ENCODE data around the gene PKMYT1.

The PKMYT1 gene

DNA sequence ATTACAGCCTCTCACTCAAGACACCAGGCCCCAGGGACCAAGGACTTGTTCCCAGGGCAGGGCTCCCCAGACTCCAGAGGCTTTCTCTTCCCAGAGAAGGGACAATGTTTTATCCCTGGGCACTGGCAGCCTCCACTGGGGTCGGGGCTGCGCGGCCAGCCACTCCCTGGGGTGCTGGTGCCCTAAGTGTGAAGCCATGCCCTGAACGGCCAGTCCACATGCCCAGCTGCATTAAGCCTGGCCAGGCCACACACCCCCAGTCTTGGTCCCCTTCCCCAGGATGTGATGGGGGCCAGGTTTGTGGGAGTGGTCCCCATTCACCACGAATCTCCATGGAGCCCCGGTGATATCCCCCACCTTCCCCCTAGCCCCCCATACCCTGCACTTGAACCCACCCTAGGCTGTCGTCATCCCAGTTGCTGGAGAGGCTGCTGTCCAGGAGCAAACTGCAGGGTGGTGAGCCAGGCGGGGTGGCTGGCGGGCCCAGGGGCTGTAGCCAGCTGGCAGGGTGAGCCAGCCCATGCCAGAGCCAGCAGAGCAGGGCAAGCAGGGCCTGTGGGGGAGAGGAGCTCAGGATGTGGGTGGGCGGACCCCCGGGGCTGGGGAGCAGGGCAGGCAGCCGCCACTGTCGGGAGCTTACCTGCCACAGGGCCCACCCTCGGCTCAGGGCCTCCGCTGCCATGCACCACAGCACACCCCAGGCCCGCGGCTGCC lies 6.5 kb downstream of the PKMYT1 start:
- DNase-seq (ENCODE audit: low read depth), result no peak

DNA sequence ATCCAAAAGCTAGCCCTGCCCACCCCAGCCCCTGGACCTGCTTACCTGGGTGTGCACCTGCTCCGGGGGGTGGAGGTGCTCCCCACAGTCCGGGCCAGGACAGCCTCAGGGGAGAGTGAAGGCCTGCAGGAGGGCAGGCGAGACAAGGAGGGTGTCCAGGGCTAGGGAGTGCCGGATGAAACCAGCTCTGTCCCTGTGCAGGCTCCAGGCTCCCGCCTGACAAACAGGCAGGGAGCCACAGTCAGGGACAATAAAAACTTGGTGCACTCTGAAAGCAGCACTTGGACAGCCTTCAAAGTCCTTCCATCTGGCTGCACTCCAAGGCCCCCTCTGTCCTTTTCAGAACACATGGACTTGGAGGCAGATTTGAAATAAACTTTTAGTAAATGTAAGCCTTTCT lies 7.2 kb downstream of the PKMYT1 start:
- no peak for DNase-seq (ENCODE audit: low read depth)

DNA sequence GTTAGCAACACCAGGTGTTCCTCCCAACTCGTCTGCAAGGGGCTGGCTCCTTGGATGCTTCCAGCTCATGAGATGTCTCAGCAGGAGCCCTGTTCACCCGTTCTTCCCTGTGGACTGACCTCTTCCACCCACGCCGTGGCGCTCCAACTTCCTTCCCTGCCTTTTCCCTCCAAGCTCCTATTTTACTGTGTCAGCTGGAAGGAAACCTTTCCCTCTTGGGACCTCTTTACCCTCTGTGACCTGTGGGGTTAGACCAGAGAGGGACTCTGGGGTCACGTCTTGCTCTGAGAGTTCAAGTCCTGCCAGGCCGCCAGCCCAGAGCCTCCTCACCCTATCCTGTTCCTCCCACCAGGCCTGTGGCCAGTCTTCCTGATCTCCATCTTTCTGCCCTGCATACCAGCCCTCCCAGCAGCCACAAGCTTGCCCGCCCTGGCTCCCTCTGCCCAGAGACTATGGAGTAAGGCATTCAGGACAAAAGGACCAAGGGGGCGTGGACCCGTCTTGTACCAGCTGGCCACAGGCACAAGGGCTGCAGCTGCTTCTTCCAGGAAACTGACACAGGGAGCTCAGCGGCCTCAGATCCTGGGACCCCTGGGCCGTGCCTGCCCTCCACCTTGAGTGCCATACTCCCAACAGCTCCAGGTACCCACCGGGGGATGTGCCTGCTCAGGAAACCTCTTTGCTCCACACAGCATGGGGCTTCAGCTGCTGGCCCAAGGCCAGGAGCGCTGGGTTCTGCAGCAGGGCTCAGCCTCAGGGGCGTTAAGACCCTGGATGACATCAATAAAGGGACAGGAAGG lies 8.1 kb downstream of the PKMYT1 start:
- DNase-seq (ENCODE audit: low read depth), result no peak

DNA sequence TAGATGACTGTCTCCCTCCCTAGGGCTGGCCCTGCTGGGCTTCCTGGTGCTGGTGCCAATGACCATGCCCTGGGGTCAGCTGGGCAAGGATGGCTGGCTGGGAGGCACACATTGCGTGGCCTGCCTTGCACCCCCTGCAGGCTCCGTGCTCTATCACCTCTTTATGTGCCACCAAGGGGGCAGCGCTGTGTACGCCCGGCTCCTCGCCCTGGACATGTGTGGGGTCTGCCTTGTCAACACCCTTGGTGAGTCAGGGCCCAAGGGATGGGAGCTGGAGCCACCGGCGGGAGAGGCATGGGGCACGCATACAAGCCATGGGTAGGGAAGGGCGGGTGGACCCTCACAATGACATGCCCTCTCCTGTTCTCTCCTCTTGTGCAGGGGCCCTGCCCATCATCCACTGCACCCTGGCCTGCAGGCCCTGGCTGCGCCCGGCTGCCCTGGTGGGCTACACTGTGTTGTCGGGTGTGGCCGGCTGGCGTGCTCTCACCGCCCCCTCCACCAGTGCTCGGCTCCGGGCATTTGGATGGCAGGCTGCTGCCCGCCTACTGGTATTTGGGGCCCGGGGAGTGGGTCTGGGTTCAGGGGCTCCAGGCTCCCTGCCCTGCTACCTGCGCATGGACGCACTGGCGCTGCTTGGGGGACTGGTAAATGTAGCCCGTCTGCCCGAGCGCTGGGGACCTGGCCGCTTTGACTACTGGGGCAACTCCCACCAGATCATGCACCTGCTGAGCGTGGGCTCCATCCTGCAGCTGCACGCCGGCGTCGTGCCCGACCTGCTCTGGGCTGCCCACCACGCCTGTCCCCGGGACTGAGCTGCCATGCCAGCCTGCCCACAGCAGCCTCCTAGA lies 8.9 kb downstream of the PKMYT1 start:
- no peak for DNase-seq (ENCODE audit: low read depth)

DNA sequence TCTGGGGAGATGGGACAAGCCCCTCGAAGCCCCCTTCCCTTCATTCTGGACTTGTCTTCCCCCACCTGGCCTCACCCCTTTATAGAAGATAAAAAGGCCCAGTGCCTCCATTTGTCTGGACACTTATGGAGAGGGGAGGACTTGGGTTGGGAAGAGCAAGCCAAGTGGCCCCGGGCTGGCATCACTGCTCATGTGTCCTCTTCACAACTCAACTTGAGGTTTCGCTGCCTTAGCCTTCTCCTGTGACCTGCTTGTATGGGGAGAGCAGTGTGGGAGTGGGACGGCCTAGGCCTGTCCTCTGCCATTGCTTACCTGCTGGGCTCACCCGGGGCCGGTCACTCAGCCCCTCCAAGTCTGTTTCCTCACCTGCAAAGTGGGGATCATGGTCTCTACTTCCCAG lies 9.7 kb downstream of the PKMYT1 start:
- DNase-seq (ENCODE audit: low read depth), result no peak

DNA sequence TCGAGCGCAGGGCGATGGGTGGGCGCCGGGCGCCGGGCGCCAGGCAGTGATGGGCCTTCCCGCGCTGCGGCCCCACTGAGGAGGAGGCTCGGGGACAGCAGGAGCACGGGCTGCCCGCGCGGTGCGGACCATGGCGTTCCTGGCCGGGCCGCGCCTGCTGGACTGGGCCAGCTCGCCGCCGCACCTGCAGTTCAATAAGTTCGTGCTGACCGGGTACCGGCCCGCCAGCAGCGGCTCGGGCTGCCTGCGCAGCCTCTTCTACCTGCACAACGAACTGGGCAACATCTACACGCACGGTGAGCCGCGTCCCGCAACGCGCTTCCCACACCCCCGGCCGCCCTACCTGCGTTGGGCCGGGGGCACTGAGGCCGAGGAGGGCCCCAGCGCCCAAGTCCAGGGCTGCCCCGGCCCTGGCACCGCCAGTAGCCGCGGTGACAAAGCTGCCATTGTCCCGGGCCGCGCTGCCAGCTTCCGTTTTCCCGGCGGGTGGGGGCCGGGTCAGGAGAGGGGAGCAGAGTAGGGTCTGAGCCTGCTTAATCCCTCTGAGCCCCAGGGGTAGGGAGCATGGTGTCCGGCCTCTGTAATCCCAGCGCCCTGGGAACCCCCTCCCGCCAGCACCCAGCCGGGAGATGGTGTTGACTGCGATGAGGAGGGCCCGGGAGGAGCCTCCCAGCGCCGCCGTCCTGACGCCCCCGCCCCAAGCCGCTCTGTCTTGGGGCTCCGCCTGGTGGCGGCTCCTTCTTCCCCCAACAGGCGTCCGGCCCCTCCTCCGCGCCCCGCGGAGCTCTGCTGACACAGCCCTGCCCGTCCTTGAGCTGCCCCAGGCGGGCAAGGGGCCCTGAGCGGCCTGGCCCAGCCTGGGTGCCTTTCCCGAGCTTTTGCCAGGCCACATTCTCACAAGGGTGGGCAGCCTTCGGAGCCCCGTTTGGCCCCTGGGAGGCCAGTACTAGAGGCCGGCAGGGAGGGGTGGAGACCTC lies 10.4 kb downstream of the PKMYT1 start:
- DNase-seq (ENCODE audit: low read depth), result peak; percentile 24

DNA sequence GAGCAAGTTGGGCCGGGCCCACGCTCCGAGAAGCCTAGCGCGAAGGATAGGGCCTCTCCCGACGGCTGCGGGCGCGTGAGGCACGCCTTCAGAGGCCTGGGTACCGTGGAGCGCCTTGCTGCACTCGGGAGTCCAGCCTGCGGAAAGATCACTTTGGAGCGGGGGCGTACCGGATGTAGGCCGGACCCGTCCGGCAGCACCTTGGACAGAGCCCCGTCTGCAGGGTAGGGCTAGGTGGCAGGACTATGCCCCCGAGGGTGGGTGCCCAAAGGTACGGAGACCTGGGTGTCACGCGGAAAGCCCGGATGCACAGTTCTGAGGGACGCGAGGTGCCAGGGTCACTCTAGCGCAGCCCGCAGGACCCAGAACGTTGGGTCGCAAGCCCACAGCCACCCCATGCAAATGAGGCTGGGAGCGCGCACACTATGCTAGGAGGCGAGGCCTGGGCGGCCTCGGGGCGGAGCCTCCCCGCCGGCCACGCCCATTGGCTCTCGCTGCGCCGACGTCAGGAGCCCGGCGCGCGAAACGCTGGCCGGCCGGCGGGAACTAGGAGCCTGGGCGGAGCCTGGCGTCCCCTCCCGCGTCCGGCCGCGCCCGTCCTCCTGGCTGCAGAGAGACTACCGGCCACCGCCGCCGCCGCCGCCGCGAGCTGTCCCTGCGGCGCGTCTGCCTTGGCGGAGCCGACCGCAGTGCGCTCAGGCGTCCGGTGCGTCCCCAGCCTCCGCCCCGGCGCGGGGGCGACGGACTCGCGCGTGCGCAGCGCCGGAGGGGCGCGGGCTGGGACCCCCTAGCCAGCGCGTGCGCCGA lies 11.3 kb downstream of the PKMYT1 start, which contains the start of gene PAQR4:
TSS of gene PAQR4 (plus strand) at position 611 of the 807 bp plus-strand sequence. CDS start 327 bp downstream, outside the sequence.
- peak; percentile 39 for DNase-seq (ENCODE audit: low read depth)

DNA sequence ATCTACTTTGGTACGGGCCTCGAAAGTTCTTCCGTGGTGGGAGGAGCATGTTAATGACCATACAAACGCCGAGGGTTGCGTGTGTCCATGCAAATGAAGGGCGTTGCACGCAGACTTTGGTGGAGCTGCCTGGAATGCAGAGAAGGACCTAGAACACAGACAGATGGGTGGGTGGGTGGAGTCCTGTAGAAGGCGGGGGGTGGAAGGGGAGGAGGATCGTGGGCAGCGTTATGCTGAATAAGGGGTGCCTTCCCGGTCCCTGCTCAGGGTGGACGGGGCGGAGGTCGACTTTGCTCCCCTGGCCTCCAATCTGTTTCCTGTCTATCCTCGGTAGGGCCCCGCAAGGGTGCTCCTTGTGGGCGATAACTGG lies 11.9 kb downstream of the PKMYT1 start:
- no peak for DNase-seq (ENCODE audit: low read depth)

DNA sequence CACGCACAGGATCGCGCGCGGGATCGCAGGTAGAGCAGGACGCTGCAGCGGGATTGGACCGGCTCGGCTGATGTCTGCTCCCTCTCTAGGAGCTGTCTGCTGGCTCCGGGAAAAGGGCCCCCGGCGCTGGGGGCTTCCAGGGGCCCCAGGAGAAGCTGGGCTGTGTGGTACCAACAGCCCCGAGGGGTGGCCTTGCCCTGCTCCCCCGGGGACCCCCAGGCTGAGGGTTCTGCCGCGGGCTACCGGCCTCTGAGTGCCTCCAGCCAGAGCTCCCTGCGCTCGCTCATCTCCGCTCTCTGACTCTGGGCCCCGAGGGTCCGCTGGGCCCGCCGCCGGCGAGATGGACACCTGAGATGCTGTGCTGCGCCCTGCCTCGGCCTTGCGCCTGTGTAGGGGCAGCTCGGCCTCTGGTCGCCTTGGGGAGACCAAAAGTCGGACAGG lies 12.5 kb downstream of the PKMYT1 start:
- DNase-seq (ENCODE audit: low read depth), result no peak

DNA sequence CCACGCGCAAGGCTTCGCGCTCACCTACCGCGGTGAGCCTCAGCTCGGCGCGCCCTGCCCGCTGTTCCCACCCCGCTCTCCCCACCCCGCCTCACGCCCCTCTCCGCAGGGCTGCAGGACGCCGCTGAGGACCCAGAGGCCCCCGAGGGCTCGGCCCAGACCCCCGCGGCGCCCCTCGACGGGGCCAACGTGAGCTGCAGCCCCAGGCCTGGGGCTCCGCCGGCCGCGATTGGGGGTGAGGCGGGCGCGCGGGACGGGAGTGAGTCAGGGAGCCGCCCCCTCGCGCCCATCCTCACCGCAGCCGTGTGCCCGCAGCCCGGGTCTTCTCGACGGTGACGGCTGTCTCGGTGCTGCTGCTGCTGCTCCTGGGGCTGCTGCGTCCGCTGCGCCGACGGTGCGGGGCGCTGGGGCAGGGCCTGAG lies 13.0 kb downstream of the PKMYT1 start:
- no peak for DNase-seq (ENCODE audit: low read depth)

DNA sequence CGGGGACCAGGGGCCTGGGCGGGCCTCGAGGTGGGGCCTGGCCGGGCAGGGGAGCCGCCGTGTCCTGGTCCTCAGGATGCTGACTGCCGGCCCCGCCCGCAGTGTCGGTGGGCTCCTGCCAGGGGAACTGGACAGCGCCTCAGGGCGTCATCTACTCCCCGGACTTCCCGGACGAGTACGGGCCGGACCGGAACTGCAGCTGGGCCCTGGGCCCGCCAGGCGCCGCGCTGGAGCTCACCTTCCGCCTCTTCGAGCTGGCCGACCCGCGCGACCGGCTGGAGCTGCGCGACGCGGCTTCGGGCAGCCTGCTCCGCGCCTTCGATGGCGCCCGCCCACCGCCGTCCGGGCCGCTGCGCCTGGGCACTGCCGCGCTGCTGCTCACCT lies 13.4 kb downstream of the PKMYT1 start:
- no peak for DNase-seq (ENCODE audit: low read depth)

DNA sequence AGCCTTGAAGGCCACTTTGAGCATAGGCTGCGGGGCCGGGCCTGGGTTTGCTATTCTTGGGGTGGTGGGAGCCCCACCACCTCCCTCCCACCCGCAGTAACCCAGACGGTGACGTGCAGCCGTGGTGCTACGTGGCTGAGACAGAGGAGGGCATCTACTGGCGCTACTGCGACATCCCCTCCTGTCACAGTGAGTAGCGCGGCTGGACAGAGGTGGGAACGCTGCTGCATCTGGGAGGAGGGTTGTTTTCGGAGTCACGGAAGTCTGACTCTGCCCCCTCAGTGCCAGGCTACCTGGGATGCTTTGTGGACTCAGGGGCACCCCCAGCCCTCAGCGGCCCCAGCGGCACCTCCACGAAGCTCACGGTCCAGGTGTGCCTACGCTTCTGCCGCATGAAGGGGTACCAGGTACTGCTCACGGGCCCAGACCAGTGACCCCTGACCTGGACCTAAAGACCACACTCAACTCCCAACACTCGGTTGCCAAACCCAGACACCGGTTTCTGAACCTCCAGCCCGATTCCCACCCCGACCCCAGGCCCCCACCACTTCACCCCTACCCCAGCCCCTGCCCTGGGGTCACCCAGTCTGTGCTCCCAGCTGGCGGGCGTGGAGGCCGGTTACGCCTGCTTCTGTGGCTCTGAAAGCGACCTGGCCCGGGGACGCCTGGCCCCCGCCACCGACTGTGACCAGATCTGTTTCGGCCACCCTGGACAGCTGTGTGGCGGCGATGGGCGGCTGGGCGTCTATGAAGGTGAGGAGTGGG lies 14.0 kb downstream of the PKMYT1 start:
- no peak for DNase-seq (ENCODE audit: low read depth)

DNA sequence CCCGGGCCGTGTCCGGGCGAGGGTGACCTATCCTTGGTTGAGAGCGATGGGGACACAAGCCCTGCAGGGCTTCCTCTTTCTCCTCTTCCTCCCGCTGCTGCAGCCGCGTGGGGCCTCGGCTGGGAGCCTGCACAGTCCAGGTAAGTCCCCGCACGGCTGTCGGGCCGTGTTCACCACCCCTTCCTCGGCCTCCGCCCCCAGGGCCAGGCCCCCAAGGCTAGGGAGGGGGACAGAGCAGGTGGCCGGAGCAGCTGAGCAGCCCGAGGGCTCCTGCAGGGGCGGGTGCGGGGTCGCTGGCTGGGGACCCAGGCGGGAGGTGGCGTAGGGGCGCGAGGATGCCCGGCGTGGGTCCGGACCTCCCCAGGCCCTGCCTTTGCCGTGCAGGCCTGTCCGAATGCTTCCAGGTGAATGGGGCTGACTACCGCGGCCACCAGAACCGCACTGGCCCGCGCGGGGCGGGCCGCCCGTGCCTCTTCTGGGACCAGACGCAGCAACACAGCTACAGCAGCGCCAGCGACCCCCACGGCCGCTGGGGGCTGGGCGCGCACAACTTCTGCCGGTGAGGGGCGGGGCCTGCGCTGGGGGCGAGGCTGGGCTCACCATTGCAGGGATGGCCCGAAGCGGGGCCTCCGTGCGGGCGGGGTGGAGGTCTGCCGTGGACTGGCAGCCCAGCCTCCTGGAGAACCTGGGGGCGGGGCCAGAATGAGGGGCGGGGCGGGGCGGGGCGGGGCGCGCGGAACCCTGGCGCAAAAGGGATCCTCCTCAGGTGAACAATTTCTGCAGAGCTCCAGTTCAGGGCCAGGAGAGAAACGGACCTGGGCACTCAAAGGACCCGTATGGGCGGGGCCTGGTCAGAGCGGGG lies 15.5 kb downstream of the PKMYT1 start:
- DNase-seq (ENCODE audit: low read depth), result no peak

DNA sequence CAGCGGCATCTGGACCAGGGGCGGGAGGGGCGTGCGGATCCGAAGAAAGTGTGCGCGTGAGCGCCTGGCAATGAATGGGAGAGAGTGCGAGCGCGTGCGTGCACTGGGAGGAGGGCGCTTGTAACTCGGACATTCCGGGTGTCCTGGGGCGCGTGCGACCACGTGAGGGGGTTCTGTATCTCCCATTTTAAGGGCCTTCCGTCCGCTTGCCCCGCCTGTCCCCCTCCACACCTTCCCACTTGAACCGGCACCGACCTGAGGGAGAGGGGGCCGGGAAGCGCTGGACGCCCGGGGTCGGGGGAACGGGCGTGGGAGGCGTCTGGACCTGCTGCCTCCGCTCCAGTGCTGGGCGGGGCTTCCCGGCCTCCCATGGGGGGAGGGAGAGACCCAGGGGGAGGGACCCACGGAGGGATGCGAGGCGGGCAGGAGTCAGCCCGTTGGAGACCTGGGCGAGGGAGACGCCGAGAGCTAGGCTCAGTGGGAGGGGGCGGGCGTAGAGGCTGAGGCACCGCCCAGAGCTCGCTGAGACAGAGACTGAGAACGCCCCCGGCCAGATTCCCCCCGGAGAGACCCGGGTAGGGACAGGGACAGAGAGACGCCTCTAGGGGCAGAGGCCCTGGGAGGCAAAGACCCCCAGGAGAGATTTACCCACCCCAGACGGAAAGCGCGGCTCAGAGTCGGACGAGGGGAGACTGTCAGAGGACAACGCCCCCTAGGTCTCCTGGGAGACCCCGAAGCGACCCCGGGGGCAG lies 16.3 kb downstream of the PKMYT1 start, which contains the start of gene KREMEN2:
TSS of gene KREMEN2 (plus strand) at position 553 of the 752 bp plus-strand sequence. CDS start 246 bp downstream, outside the sequence.
- no peak for DNase-seq (ENCODE audit: low read depth)

DNA sequence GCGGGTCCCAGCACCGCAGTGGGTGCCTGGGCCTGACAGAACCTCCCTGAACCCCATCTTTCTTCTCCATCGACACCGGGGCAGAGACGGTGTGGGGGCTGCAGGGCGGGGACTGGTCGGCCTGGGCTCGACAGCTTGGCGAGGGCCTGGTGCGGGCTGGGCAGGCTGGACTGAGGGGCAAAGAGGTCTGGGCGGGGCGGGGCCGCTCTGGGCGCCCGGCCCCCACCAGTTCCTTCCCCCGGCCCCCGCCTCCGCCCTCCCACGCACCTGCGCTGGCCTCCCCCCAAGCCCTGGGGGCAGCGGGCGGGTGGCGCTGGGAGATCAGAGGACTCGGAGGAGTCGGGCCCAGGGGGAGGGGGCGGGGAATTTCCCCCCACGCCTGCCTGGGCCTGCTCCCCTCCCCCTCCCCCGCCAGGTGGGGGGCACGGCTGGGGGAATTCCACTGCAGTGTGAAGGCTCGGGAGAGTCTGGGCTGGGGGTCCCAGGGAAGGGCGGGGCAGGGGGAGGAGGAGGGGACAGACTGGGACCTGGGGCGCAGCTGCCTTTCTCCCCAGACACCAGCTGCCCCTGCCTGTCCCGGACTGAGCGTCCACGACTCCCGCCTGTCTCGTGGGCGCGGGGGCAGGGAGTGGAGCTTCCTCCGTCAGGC lies 17.0 kb downstream of the PKMYT1 start:
- no peak for DNase-seq (ENCODE audit: low read depth)

DNA sequence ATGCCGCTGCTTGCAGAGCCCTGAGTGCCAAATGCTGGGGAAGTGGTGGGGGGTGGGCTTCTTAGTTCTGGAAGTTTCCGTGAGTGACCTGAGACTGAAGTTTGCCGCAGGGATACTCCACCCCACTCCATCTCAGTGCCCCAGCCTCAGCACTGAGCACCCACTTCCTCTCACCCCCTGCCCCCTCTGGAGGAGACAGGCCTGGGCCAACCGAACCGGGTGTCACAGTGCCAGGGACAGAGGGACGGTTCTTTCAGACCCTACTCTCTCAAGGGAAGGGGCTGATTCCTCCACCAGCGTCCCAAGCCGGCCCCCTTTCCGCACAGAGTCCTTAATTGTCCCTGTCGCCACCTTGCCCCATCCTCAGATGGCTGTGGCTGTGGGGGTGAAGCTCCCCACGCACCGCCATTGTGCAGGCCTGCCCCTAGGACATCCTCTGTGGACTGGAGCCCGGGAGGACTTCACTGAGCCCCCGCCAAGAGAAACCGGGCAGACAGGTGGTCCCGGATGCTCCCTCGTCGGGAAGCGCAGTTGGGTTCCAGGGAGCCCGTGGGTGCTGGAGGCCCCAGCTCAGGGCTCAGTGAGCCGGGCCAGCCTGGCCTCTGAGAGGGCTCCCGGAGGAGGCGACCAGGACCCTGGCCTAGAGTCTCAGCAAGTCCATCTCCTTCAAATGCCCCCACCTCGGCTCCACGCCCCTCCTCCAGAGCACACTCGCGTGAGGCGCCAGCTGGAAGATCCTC lies 17.7 kb downstream of the PKMYT1 start:
- DNase-seq (ENCODE audit: low read depth), result no peak

All from stimulated activated CD8-positive, alpha-beta memory T cell treated with anti-CD3 and anti-CD28 coated beads, Interleukin-15, amount 100 ng/mL, for 1 hour (primary cell).